Ammon's horn (tissue), 1 donor: Measurements from ENCODE around the gene UQCR10.

Experiments
- DNase-seq: peaks from one replicate; pipeline ENCODE4 v3.0.0-alpha.2; 2016; ENCODE audit warnings: low spot score

The UQCR10 gene

GRCh38 chr22:29762263-29762662, 4.9 kb upstream of the UQCR10 start:
- no peak for DNase-seq

GRCh38 chr22:29765905-29766631, 1.1 kb upstream of the UQCR10 start:
- no peak for DNase-seq

GRCh38 chr22:29766632-29767170, 468 bp upstream of the UQCR10 start, which contains the start of gene ZMAT5:
Gene ZMAT5 (minus strand): TSS chr22:29767007. CDS start chr22:29748544, 18,463 bp downstream.
- DNase-seq = peak; percentile 99

- no peak for DNase-seq
Observed at GRCh38 chr22:29768052-29768693, 1.0 kb downstream of the UQCR10 start.

GRCh38 chr22:29769723-29770321, 2.7 kb downstream of the UQCR10 start:
- no peak for DNase-seq

- no peak for DNase-seq
Observed at GRCh38 chr22:29772170-29772641, 5.0 kb downstream of the UQCR10 start.

- no peak for DNase-seq
Observed at GRCh38 chr22:29773233-29773632, 6.1 kb downstream of the UQCR10 start.

- no peak for DNase-seq
Observed at GRCh38 chr22:29780220-29780619, 13.1 kb downstream of the UQCR10 start.

- DNase-seq = peak; percentile 76
Observed at GRCh38 chr22:29780748-29781676, 13.8 kb downstream of the UQCR10 start.

GRCh38 chr22:29782061-29782845, 15.1 kb downstream of the UQCR10 start:
- DNase-seq = peak; percentile 63

GRCh38 chr22:29784451-29785361, 17.5 kb downstream of the UQCR10 start:
- peak; percentile 80 for DNase-seq

GRCh38 chr22:29786031-29786430, 18.9 kb downstream of the UQCR10 start:
- no peak for DNase-seq

GRCh38 chr22:29787371-29787980, 20.3 kb downstream of the UQCR10 start:
- no peak for DNase-seq

- no peak for DNase-seq
Observed at GRCh38 chr22:29788339-29789279, 21.4 kb downstream of the UQCR10 start.

GRCh38 chr22:29790061-29790460, 22.9 kb downstream of the UQCR10 start:
- DNase-seq = no peak

GRCh38 chr22:29793396-29793795, 26.2 kb downstream of the UQCR10 start:
- no peak for DNase-seq

- no peak for DNase-seq
Observed at GRCh38 chr22:29795663-29796062, 28.5 kb downstream of the UQCR10 start.

- peak; percentile 70 for DNase-seq
Observed at GRCh38 chr22:29797351-29797750, 30.2 kb downstream of the UQCR10 start.
